OCI-LY7 (cell line): ENCODE results near the gene NRAS. TPM values are rescaled to one million over a fixed set of nuclear protein-coding genes. Genes with fewer than 3 reads are reported as not detected.

Experiments used
- BruUV-seq: library from RNA; stranded (reverse); fragments of 400-500 nt; replicated peaks from 2 replicates; lab custom pipeline; 2021; lab: Mats Ljungman, UMichigan
- CTCF ChIA-PET: fragments of 300-600 bp; sonication (Branson Sonifier 250); formaldehyde crosslinking; loops from one replicate; lab custom pipeline; 2022; ENCODE audit warnings: antibody characterized with exemption; ENCODE audit not compliant: unreplicated experiment; lab: Charles Lee
- POLR2A ChIA-PET: fragments of 300-600 bp; sonication (Branson Sonifier 250); formaldehyde crosslinking; loops from one replicate; lab custom pipeline; 2022; ENCODE audit warnings: antibody characterized with exemption; lab: Charles Lee
- DNase-seq: peaks from one replicate; pipeline ENCODE4 v3.0.0-alpha.2; 2015; ENCODE audit warnings: low spot score
- H2AFZ ChIP-seq: fragments of 200-600 bp; sonication (generic), shearing (Covaris generic); 2 replicates; pipeline ENCODE4 v1.6.1; 2014; ENCODE audit warnings: mild to moderate bottlenecking, antibody characterized with exemption, low read length, moderate library complexity
- H3K27ac ChIP-seq: fragments of 200-600 bp; sonication (generic); 2 replicates; pipeline ENCODE4 v1.5.1; 2014; ENCODE audit warnings: mixed run types, low read depth, mild to moderate bottlenecking, moderate library complexity, low read length, inconsistent platforms; ENCODE audit not compliant: poor library complexity, severe bottlenecking
- H3K36me3 ChIP-seq: fragments of 200-600 bp; sonication (generic); 2 replicates; pipeline ENCODE4 v1.6.1; 2014; ENCODE audit warnings: mild to moderate bottlenecking, antibody characterized with exemption, low read length, moderate library complexity, mixed read lengths; ENCODE audit not compliant: insufficient read depth
- H3K4me1 ChIP-seq: fragments of 200-600 bp; sonication (generic); 2 replicates; pipeline ENCODE4 v1.5.1; 2014; ENCODE audit warnings: mild to moderate bottlenecking, low read length; ENCODE audit not compliant: insufficient read depth, poor library complexity, severe bottlenecking
- H3K4me2 ChIP-seq: fragments of 200-600 bp; sonication (generic); 2 replicates; pipeline ENCODE4 v1.6.1; 2014; ENCODE audit warnings: mild to moderate bottlenecking, low read length
- H3K4me3 ChIP-seq: fragments of 200-600 bp; sonication (generic); 2 replicates; pipeline ENCODE4 v1.5.1; 2014; ENCODE audit warnings: mild to moderate bottlenecking, low read depth, low read length; ENCODE audit not compliant: poor library complexity, severe bottlenecking
- H3K79me2 ChIP-seq: fragments of 200-600 bp; sonication (generic); 2 replicates; pipeline ENCODE4 v1.6.1; 2016; ENCODE audit warnings: low read depth, mild to moderate bottlenecking, low read length, moderate library complexity, mixed read lengths; ENCODE audit not compliant: insufficient read depth
- H3K9me2 ChIP-seq: fragments of 200-600 bp; sonication (generic); 2 replicates; pipeline ENCODE4 v1.6.1; 2016; ENCODE audit warnings: mild to moderate bottlenecking, low read length, mixed read lengths; ENCODE audit not compliant: insufficient read depth
- H3K9me3 ChIP-seq: fragments of 200-600 bp; sonication (generic); 2 replicates; pipeline ENCODE4 v1.6.1; 2014; ENCODE audit warnings: mild to moderate bottlenecking, mixed run types, low read length, mixed read lengths
- H4K20me1 ChIP-seq: fragments of 200-600 bp; sonication (generic); 2 replicates; pipeline ENCODE4 v1.6.1; 2014; ENCODE audit warnings: mild to moderate bottlenecking, antibody characterized with exemption, low read length, moderate library complexity, mixed read lengths; ENCODE audit not compliant: insufficient read depth
- EZH2phosphoT487 ChIP-seq: fragments of 200-600 bp; sonication (generic); IDR thresholded peaks from 2 replicates; pipeline ENCODE4 v1.6.1; 2018; ENCODE audit warnings: low read depth, borderline replicate concordance, mild to moderate bottlenecking, mixed run types, antibody characterized with exemption, low read length, moderate library complexity, mixed read lengths
- intact Hi-C: fragments of 100-400 bp; cut with micrococcal nuclease; formaldehyde crosslinking; loops from one replicate; pipeline ENCODE4 v1.10.0; 2022; ENCODE audit not compliant: unreplicated experiment
- total RNA-seq, 2 experiments: library from RNA; depleted of rRNA in 1 of 2; stranded (reverse); fragments of >200 nt in 1 of 2; shearing (Covaris generic) in 1 of 2; gene quantifications; 2 replicates each; pipeline ENCODE4 v1.2.3, GENCODE V29; 2014 to 2022
- TF ChIP-seq, protein P1 (sequence below): fragments of 200-600 bp; sonication (generic); conservative IDR thresholded peaks from 2 replicates; pipeline ENCODE4 v1.5.1; 2014; ENCODE audit warnings: mild to moderate bottlenecking, antibody characterized with exemption, low read length, moderate library complexity, mixed read lengths

Gene NRAS
- total RNA-seq, 2 experiments from 2014 or later, result 32.6 to 43.5 TPM

DNA sequence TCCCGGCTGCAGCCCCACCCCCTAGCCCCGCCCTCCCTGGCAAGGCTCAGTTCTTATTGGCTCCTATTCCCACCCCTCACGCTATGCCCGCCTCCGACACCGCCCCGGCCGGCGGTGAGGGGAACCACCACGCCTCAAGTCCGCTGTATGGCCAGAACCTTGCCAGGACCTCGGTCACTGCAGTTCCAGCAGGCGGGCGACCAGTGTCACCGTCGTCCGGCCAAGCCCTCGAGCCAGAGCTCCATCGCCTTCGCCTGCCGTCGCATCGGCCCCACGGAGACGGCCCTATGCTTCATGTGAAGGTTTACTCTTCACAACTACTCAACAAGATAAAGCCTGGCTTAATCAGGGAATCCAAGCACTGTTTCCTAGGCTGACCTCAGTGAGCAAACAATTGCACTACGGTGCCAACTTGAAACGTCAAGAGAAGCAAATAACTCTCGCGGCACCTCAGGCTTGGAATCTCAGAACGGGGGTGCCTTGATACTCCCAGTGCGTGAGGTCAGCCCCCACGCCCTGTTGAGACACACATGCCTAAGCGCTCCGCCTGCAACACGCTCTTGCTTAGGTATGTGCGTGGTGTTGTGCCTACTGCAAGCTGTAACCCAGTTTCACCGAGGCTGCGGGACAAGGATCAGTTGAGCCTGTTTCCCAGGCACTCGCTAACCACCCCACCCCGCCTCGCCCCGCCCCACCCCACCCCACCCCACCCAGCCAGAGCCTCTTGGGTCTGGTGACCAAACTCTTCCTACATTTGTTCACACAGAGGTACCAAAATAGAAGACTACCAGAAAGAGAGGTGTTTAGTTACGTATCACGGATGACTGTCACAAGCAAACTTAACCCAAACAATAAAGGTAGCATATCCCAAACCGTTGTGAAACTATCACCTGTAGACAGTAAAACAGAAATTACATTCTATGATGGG lies 46.2 kb downstream of the NRAS start:
- no peak overlapping the region for H3K27ac ChIP-seq

DNA sequence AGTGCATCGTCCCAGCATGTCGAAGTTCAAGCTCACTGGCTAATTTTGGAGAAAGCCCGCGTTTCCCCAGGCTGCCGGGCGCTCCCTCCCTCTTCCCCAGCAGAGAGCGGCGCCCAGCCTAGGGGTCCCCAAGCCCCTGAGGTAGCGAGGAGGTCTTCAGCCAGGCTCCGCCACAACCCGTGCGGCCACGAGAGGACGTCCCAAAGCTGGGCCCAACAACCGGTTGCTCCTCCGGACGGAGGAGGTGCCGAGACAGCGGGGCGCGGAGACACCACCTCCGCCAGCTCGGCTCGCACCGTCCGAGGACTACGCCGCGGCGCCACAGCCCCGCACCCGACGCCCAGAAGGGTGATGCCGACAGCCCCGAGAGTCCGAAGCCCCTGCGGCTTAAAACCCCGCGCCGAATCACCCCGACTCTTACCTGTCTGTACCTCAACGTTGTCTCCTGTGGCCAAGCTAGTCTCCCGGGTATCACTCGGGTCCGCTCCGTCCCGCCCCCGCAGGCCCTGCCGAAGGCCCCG lies 46.9 kb downstream of the NRAS start, which contains the start of gene DENND2C:
DENND2C (minus strand) TSS at position 488 of the 521 bp plus-strand sequence. CDS start 44,065 bp downstream, outside the sequence.
- Histone ChIP-seq H3K9me3 (no peaks in the 10 kb centered on the region), H3K27ac (no peak within 1 kb of the TSS), H3K79me2 (no peaks in the 10 kb centered on the region), H3K4me3 (peak within 1 kb of the TSS; percentile 72), H3K4me1 (peaks cover 4% of the 10 kb centered on the region), H3K9me2 (no peaks in the 10 kb centered on the region), H2AFZ (peak within 1 kb of the TSS; percentile 98), H3K36me3 (no peaks in the 10 kb centered on the region), H3K4me2 (peak within 1 kb of the TSS; percentile 85), H4K20me1 (no peaks in the 10 kb centered on the region)
- POLR2A ChIA-PET, result interaction anchor here (0.7 to 1.4 kb wide), 4 partner anchors 26 to 307 kb away, joined by 3 read pairs; partner anchors contain the start of gene BCAS2
- TF ChIP-seq, protein P1, sequence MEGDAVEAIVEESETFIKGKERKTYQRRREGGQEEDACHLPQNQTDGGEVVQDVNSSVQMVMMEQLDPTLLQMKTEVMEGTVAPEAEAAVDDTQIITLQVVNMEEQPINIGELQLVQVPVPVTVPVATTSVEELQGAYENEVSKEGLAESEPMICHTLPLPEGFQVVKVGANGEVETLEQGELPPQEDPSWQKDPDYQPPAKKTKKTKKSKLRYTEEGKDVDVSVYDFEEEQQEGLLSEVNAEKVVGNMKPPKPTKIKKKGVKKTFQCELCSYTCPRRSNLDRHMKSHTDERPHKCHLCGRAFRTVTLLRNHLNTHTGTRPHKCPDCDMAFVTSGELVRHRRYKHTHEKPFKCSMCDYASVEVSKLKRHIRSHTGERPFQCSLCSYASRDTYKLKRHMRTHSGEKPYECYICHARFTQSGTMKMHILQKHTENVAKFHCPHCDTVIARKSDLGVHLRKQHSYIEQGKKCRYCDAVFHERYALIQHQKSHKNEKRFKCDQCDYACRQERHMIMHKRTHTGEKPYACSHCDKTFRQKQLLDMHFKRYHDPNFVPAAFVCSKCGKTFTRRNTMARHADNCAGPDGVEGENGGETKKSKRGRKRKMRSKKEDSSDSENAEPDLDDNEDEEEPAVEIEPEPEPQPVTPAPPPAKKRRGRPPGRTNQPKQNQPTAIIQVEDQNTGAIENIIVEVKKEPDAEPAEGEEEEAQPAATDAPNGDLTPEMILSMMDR, result 0 out of 2 replicates have a peak, but pooled peaks have one; percentile 40
- no peak for TF ChIP-seq EZH2phosphoT487
- intact Hi-C loops, result loop anchor here (2.0 to 10.0 kb wide), 2 partner anchors 95 to 323 kb away; no protein-coding TSS in a partner anchor
- CTCF ChIA-PET, result no interaction called here
- BruUV-seq, result no TSS peak
- DNase-seq, result peak; percentile 61

More for the DNA sequence above, 46.2 kb downstream of the NRAS start:
- H3K4me2 ChIP-seq, result peak overlapping the region; percentile 85
- ChIA-PET CTCF (no interaction called here), POLR2A (interaction anchor here (0.7 to 1.4 kb wide), 3 partner anchors 87 to 308 kb away, joined by 3 read pairs; partner anchors contain the start of gene BCAS2)
- no peaks in the 10 kb centered on the region for H4K20me1 ChIP-seq
- intact Hi-C loops, result loop anchor here (2.0 to 10.0 kb wide), 2 partner anchors 96 to 324 kb away; no protein-coding TSS in a partner anchor
- BruUV-seq, result no TSS peak
- no peaks in the 10 kb centered on the region for H3K9me2 ChIP-seq
- peak overlapping the region; percentile 98 for H2AFZ ChIP-seq
- no peaks in the 10 kb centered on the region for H3K9me3 ChIP-seq
- DNase-seq, result peak; percentile 86
- H3K4me3 ChIP-seq, result peak overlapping the region; percentile 72
- TF ChIP-seq EZH2phosphoT487, result no peak
- TF ChIP-seq, protein P1, result no peak
- peaks cover 4% of the 10 kb centered on the region for H3K4me1 ChIP-seq
- no peaks in the 10 kb centered on the region for H3K36me3 ChIP-seq
- H3K79me2 ChIP-seq, result no peaks in the 10 kb centered on the region
